ENCODE results near the gene FOXC1.

GRCh38 chr6:1606780-1607515 is 2.8 kb upstream of the FOXC1 start:
- TF ChIP-seq CTCF (IDR thresholded peaks at IDR 0.05) (no peak), ZFX (IDR thresholded peaks at IDR 0.05; ENCODE audit: borderline replicate concordance) (no peak)
